Measurements from ENCODE around the gene NARF. TPM values are rescaled to one million over a fixed set of nuclear protein-coding genes. Genes with fewer than 3 reads are reported as not detected.

Gene NARF
- total RNA-seq, 4 donors from 2014 or later = 44.1 to 133 (median 61.1) TPM

DNA sequence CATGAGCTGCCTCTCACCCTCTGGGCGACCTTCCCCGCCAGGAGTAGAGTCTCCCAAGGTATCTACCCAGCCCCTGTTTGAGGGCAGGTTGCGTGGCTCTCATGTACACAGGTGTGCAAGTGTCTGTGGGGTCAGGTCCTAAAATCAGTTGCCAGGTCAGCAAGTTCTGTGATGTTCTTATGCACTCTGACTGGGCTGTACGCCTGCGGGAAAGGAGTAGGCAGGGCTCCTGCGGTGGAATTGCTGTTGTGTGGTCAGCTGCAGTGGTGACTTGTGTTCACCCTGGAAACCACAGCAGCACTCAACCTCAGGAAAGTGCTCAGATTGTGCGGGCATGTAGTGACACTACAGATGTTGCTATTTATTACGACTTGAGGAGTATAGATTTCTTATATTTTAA, 19.4 kb downstream of the NARF start:
- in situ Hi-C loops (cut with MboI; ENCODE audit: low pct_ligation_motif_present in 1 of 4, low pct_unique_long_range_greater_than_20kb in 1 of 4, low sequenced_read_pairs in 3 of 4) (no loop called here), intact Hi-C loops (cut with DNase I; ENCODE audit: low total_unique reads) (loop anchor here (1.0 kb wide), 1 partner anchor 22 kb away; no protein-coding TSS in a partner anchor)
- TF ChIP-seq POLR2A (IDR thresholded peaks at IDR 0.05) (no peak), POLR2AphosphoS5 (IDR thresholded peaks at IDR 0.05) (no peak), EP300 (IDR thresholded peaks at IDR 0.05; ENCODE audit: low read depth) (no peak)
- TF ChIP-seq, protein P1, sequence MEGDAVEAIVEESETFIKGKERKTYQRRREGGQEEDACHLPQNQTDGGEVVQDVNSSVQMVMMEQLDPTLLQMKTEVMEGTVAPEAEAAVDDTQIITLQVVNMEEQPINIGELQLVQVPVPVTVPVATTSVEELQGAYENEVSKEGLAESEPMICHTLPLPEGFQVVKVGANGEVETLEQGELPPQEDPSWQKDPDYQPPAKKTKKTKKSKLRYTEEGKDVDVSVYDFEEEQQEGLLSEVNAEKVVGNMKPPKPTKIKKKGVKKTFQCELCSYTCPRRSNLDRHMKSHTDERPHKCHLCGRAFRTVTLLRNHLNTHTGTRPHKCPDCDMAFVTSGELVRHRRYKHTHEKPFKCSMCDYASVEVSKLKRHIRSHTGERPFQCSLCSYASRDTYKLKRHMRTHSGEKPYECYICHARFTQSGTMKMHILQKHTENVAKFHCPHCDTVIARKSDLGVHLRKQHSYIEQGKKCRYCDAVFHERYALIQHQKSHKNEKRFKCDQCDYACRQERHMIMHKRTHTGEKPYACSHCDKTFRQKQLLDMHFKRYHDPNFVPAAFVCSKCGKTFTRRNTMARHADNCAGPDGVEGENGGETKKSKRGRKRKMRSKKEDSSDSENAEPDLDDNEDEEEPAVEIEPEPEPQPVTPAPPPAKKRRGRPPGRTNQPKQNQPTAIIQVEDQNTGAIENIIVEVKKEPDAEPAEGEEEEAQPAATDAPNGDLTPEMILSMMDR (IDR thresholded peaks at IDR 0.05) = no peak
- Histone ChIP-seq H3K4me1 (no peaks in the 10 kb centered on the region), H3K27ac (no peak overlapping the region), H3K4me3 (no peak overlapping the region), H3K36me3 (peaks cover 0 to 57% (median 25%) of the 10 kb centered on the region in 4 donors), H3K27me3 (no peaks in the 10 kb centered on the region), H3K9me3 (no peaks in the 10 kb centered on the region)
- 88 to 100% methylated on average over 1 to 8 of the region's 8 CpGs for WGBS, 2 donors (ENCODE audit: low coverage in 1 of 2)
- DNase-seq = no peak

DNA sequence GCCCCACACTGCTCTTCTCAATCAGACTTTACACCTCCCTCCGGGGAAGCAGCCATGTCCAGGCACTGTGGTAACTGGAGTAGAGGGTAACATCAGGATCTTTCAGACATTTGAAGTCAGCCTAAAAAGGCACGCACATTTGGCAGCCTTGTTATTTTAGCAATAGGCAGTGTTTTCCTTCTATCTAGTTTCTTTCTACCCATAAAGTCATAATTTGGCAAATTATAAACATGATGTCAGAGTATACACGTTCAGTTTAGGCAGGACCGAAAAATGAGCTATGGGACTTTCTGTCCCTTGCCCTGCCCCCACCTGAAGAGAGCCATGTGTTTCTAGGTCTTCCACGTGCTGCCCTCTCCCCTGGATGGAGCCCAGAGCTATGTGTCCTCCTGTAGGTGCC, 21.1 kb downstream of the NARF start:
- no peaks in the 10 kb centered on the region for H3K27me3 ChIP-seq
- intact Hi-C loops (cut with DNase I; ENCODE audit: low total_unique reads) = no loop called here
- in situ Hi-C loops (cut with MboI; ENCODE audit: low pct_ligation_motif_present in 1 of 4, low pct_unique_long_range_greater_than_20kb in 1 of 4, low sequenced_read_pairs in 3 of 4) = loop anchor here in 1 of 4 donors (10.0 kb wide), 1 partner anchor 75 kb away; no protein-coding TSS in a partner anchor
- DNase-seq = no peak
- peaks cover 0 to 7% (median 0%) of the 10 kb centered on the region in 4 donors for H3K4me1 ChIP-seq
- WGBS, 2 donors (ENCODE audit: low coverage in 1 of 2) = 83 to 93% methylated on average over 2 to 5 of the region's 5 CpGs
- no peak overlapping the region for H3K27ac ChIP-seq
- TF ChIP-seq EP300 (IDR thresholded peaks at IDR 0.05; ENCODE audit: low read depth) (no peak), POLR2A (IDR thresholded peaks at IDR 0.05) (no peak), POLR2AphosphoS5 (IDR thresholded peaks at IDR 0.05) (no peak)
- TF ChIP-seq, protein P1 (IDR thresholded peaks at IDR 0.05) = no peak
- no peaks in the 10 kb centered on the region for H3K9me3 ChIP-seq
- H3K4me3 ChIP-seq = no peak overlapping the region
- H3K36me3 ChIP-seq = peaks cover 0 to 45% (median 20%) of the 10 kb centered on the region in 4 donors

DNA sequence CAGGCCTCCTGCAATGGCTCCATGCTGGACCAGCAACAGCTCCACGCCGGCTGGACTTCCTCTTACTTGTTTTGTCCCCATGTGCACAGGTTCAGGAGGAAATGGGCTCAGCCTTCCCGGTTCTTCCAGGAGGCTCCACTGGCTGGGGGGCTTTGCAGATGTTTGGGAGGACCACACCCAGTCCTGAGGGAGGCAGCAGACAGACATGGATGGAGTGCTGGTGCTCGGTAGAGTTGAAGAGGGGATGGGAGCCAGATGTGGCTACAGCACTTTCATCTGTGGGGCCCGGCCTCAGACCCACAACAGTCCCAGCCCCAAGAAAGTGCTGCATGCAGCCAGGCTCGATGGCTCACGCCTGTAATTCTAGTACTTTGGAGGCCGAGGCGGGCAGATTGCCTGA, 21.8 kb downstream of the NARF start:
- H3K27me3 ChIP-seq = no peaks in the 10 kb centered on the region
- in situ Hi-C loops (cut with MboI; ENCODE audit: low pct_ligation_motif_present in 1 of 4, low pct_unique_long_range_greater_than_20kb in 1 of 4, low sequenced_read_pairs in 3 of 4) = loop anchor here in 1 of 4 donors (10.0 kb wide), 1 partner anchor 74 kb away; no protein-coding TSS in a partner anchor
- WGBS, 2 donors (ENCODE audit: low coverage in 1 of 2) = 78% methylated on average over 8 of the region's 9 CpGs; no CpG with 5 or more reads in 1 of the 2 donors
- peaks cover 0 to 43% (median 19%) of the 10 kb centered on the region in 4 donors for H3K36me3 ChIP-seq
- TF ChIP-seq POLR2AphosphoS5 (IDR thresholded peaks at IDR 0.05) = no peak
- TF ChIP-seq, protein P1 (IDR thresholded peaks at IDR 0.05) = no peak
- no peak for TF ChIP-seq POLR2A (IDR thresholded peaks at IDR 0.05)
- TF ChIP-seq EP300 (IDR thresholded peaks at IDR 0.05; ENCODE audit: low read depth) = no peak
- DNase-seq = no peak
- H3K4me1 ChIP-seq = peaks cover 0 to 7% (median 0%) of the 10 kb centered on the region in 4 donors
- H3K9me3 ChIP-seq = no peaks in the 10 kb centered on the region
- H3K4me3 ChIP-seq = no peak overlapping the region
- no peak overlapping the region for H3K27ac ChIP-seq
- intact Hi-C loops (cut with DNase I; ENCODE audit: low total_unique reads) = no loop called here

DNA sequence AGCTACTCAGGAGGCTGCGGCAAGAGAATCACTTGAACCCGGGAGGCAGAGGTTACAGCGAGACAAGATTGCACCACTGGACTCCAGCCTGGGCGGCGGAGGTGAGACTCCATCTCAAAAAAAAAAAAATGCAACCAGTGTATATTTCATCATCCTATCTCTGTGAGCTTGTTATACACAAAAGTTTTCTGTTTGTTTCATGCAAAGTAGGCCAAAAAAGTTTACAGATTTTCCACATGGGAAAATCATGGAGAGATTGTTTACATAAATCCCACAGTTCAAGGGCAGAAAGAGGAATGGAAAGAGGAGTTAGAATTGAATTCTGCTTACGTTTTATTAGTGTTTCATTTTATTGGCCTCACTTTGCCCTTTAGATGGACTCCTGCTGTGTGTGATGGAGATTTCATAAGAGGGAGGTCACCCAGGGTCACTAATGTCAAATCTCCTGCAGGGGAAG, 24.7 kb downstream of the NARF start:
- DNase-seq = no peak
- WGBS, 2 donors (ENCODE audit: low coverage in 1 of 2) = 76 to 84% methylated on average over 5 to 6 of the region's 6 CpGs
- no peak overlapping the region for H3K4me3 ChIP-seq
- in situ Hi-C loops (cut with MboI; ENCODE audit: low pct_ligation_motif_present in 1 of 4, low pct_unique_long_range_greater_than_20kb in 1 of 4, low sequenced_read_pairs in 3 of 4) (loop anchor here in 1 of 4 donors (10.0 kb wide), 1 partner anchor 72 kb away; no protein-coding TSS in a partner anchor), intact Hi-C loops (cut with DNase I; ENCODE audit: low total_unique reads) (no loop called here)
- peaks cover 0 to 15% (median 9%) of the 10 kb centered on the region in 4 donors for H3K4me1 ChIP-seq
- H3K27me3 ChIP-seq = no peaks in the 10 kb centered on the region
- no peaks in the 10 kb centered on the region for H3K9me3 ChIP-seq
- TF ChIP-seq EP300 (IDR thresholded peaks at IDR 0.05; ENCODE audit: low read depth) = no peak
- TF ChIP-seq, protein P1 (IDR thresholded peaks at IDR 0.05) = no peak
- TF ChIP-seq POLR2A (IDR thresholded peaks at IDR 0.05) = no peak
- TF ChIP-seq POLR2AphosphoS5 (IDR thresholded peaks at IDR 0.05) = no peak
- H3K27ac ChIP-seq = peak overlapping the region in 1 of 4 donors; percentile 29
- peaks cover 0 to 47% (median 19%) of the 10 kb centered on the region in 4 donors for H3K36me3 ChIP-seq

All from transverse colon (tissue), 4 donors.